GM19043 (cell line): Measurements from ENCODE around the gene ZNF641.
"Not testable (repeated sequence)": the region's sequence is repeated elsewhere in the genome, so short reads cannot be mapped to it uniquely, and the experiment has no call there.

Experiments
- ATAC-seq: cut with Tn5 transposase; IDR thresholded peaks from one replicate; pipeline ENCODE4 v1.9.1; 2021; ENCODE audit warnings: low read depth; ENCODE audit not compliant: unreplicated experiment

The ZNF641 gene

DNA sequence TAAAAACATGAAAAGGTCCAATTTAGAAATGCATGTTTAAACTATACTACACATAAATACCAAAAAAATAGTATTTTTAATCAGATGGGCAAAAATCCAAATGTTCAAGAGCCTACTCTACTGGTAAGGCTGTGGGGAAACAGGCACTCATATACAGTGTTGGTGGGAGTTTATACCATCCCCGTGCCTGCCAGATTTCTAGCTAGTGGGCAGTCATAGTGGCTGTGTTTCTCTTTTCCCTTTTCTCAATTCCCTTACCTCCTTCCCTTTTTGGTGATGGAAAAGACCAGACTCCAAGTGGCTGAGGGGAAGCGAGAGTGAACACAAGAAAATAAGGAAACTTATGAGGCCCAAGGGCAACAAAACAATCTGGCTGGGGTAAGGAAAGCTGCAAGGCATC, 14.7 kb downstream of the ZNF641 start:
- no peak for ATAC-seq

DNA sequence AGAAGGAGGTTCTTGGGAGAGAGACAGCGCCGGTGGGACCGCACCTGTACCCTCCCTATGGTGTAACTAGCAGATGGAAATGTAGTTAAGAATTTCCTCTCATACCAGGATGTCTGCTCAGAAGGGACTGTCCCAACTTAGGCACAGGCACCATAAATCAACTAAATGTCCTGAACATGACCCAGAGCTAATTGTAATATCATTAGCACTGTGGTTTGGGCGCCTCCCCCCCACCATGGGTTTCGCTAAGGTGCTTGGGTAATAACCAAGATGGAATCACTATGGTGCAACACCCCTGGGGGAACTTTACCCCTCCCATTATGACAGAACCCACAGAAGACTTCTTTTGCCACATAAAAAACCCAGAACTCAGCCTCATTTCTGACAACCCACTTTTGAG, 15.9 kb downstream of the ZNF641 start:
- ATAC-seq, result no peak

- not testable (repeated sequence) for ATAC-seq
Observed at GRCh38 chr12:48333680-48334079, 17.0 kb downstream of the ZNF641 start.

DNA sequence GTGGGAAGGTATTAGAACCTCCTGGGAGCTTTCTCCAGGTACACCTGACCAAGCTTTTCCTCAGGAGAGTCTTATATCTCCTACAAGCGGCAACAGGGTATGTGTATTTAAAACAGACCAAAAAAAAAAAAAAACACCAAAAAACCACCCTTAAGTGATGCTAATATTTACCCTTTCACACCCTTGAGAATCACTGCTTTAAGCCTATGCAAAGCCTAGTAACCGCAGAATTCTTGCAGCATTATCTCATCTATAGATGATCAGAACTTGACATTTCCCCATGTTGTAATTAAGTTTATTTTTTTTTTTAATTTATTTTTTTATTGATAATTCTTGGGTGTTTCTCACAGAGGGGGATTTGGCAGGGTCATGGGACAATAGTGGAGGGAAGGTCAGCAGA, 19.3 kb downstream of the ZNF641 start:
- no peak for ATAC-seq

DNA sequence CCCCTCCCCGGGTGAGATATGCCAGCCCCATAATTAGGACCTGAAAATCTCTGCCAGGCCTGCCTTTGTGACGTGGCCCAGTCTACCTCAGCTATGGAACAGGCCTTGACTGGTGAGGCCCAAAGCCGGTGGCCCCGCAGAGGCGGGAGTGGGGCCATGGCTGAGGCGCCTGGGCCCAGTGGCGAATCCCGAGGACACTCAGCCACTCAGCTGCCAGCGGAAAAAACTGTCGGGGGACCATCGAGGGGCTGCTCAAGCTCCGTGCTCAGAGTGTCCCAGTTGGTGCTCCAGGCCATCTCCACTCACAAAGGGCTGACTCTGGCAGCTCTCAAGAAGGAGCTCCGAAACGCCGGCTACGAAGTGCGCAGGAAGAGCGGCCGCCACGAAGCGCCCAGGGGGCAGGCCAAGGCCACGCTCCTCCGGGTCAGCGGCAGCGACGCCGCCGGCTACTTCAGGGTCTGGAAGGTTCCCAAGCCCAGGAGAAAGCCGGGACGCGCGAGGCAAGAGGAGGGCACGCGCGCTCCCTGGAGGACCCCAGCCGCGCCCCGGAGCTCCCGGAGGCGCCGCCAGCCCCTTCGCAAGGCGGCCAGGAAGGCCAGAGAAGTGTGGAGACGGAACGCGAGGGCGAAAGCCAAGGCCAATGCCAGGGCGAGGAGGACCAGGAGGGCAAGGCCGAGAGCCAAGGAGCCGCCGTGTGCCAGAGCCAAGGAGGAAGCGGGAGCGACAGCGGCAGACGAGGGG, 21.4 kb downstream of the ZNF641 start:
- ATAC-seq, result no peak

DNA sequence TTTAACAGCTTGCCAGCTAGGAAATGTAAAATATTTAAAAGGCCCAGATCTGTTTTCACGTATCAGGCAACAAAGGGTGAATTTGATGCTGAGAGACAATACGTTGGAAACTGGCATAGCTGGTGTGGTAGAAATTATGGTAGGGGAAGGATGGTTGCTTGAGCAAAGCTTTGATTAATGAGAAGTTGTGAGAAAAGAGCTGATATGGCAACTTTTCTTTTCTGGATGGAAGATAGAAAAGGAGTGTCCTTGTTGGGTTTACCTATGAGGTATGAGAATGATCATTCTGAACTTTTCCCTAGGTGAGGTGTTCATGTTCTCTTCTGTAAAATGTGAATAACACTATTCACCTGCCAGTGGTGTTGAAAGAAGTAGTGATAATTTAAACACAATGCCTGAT, 34.2 kb downstream of the ZNF641 start:
- no peak for ATAC-seq

- ATAC-seq, result no peak
Observed at GRCh38 chr12:48311313-48311712, 39.4 kb downstream of the ZNF641 start.

DNA sequence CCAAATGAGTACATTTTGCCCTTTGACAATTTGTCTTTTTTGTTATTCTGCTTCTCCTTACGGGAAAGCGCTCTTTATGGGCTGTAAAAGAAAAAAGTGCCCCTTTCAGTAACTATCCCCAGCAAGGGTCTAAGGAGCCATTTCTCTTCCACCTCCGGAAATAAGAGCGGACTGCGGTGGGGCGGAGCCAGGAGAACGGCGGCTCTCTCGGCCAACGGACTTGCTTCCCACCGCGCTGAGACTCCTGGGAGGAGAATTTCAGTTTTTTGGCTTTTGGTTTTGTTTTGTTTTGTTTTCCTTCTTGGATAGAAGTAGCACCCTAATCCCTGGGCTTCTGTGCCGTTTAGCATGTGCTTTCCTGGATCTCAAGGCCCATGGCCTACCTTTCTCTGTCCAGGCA, 43.5 kb downstream of the ZNF641 start:
- no peak for ATAC-seq

DNA sequence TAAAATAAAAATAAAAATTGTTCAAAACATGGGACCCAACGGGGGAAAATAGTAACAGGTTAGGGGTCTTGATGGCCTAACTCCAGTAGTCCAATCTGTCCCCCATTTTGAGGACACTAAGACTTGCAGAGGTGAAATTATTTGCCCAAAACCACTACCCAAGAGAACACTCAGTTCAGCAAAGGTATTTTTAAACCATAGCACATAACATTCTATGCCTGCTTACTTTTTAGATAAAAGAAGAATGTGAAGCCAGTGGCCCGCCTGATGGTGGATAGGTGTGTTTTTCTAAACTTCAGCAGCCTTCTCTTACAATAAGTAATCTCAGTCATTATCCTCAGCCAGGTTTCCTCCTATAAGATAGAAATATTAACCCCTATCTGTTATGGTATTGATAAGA, 45.5 kb downstream of the ZNF641 start:
- no peak for ATAC-seq

DNA sequence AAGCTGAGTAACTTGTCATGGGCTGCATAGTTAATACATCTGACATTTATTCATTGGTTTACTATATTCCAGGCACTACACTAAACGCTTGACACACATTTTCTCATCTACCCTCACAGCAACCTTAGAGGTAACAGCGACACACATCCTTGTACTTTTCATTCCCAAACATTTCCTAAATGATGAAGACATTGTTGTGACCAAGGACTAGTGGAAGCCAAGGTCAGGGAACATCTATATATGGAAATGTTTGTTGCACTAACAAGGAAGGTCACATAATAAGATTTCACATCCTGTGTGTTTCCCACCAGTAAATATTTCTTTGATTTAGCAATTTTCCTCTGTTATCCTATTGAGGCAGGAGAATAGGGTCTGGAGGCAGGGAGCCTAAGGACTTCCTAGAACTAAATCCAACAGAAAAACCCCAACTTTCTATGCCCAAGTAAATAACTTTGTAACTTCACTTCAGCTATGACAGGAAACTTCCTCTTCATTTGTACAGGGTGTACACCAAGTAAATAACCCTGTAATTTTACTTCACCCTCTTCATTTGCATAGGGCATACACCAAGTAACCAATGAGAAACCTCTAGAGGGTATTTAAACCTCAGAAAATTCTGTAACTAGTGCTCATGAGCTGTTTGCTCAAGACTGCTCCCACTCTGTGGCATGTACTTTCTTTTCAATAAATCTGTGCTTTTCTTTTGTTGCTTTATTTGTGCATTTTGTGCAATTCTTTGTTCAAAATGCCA, 48.4 kb downstream of the ZNF641 start:
- no peak for ATAC-seq

DNA sequence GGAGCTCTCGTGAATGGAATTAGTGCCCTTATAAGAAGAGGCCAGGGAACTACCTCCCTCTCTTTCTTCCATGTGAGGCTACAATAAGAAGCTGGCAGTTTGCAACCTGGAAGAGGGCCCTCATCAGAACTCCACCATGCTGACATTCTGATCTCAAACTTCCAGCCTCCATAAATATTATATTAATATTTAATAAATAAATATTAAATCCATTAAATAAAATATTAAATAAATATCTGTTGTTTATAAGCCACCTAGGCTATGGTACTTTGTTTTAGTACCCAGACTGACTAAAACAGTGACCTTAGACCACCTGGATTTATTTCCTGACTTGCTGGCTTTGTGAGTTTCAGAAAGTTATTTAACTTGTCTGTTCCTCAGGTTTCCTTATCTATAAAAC, 49.9 kb downstream of the ZNF641 start:
- no peak for ATAC-seq

GRCh38 chr12:48296586-48297282, 54.0 kb downstream of the ZNF641 start:
- peak; percentile 77 for ATAC-seq

GRCh38 chr12:48292040-48292439, 58.7 kb downstream of the ZNF641 start:
- ATAC-seq, result no peak

GRCh38 chr12:48291511-48291910, 59.2 kb downstream of the ZNF641 start:
- ATAC-seq, result no peak

DNA sequence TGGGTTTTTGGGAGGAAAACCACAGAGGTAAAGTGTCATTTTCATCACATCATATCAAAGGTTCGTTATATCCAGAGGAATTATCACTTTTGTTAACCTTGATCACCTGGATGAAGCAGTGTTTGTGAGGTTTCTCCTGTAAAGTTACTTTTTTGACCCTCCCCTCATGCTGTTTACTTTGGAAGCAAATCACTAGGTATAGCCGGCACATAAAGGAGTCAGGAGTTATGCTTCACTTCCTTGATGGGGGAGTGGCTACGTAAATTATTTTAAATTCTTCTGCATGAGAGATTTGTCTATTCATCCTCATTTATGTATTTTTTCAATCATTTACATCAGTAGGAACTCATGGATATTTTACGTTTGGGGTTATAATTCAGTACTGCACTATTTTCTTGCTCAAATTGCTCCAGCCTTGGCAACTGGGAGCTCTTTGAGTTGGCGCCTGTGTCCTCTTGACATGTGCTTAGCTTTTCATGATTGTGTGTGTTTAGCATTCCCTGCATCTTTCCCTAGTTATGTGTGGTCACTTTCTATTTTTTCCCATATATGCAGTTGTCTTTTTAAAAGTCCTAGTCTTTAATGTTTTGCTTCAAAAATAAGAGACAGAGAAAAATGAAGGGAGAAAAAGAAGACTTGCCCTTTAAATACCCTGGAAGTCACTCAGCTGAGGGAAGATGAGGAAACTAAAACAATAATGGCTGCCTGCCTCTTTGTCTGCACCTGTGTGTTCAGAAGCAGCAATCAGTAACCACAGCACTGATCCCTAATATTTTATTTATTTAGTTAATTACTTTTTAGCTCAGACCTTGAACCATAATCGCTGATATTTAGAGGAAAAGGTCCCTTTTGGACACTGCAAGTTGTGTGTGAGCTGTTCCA, 62.1 kb downstream of the ZNF641 start:
- ATAC-seq, result no peak
